ENCODE results near the gene VDAC1. TPM values are rescaled to one million over a fixed set of nuclear protein-coding genes. Genes with fewer than 3 reads are reported as not detected.

VDAC1 gene
- total RNA-seq, 1 donor from 2014 or later, result 237 TPM

DNA sequence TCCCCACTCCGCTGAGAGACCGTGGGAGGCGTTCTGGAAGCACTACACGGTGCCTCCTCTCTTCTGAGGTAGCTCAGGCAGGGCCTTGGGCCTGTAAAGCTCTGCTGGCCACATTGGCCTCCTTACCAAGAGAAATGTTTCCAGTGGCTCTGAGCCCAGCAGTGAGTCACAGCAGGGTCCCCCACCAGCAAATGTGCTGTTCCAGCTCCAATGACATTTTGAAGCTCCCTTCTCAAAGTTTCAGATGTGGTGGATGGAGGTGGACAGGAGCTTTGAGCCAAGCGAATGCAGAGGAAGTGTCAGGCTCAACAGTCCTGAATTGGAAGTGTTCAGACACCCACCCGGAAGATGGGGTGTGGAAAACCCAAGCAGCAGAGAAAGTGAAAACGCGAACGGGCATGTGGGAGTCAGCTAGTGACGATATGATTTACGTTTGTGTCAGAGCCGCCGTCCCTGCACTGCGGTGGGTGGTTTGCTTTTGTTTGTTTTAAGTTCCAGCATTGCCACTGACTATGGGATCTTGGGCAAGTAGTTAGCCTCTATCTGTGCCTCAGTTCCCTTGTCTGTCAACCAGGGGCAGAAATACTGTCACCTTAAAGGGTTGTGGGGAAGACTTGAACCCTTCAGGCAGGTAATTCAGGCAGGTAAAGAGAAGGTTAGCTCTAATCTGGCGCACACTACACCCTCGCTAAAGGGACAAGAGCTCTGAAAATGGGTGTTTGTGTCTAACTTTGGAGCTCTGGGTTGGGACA, 74.5 kb downstream of the VDAC1 start:
- intact Hi-C loops (cut with micrococcal nuclease), result loop anchor here (1.0 kb wide), 2 partner anchors 38 to 296 kb away; partner anchors contain the start of genes C5orf15 and PPP2CA

DNA sequence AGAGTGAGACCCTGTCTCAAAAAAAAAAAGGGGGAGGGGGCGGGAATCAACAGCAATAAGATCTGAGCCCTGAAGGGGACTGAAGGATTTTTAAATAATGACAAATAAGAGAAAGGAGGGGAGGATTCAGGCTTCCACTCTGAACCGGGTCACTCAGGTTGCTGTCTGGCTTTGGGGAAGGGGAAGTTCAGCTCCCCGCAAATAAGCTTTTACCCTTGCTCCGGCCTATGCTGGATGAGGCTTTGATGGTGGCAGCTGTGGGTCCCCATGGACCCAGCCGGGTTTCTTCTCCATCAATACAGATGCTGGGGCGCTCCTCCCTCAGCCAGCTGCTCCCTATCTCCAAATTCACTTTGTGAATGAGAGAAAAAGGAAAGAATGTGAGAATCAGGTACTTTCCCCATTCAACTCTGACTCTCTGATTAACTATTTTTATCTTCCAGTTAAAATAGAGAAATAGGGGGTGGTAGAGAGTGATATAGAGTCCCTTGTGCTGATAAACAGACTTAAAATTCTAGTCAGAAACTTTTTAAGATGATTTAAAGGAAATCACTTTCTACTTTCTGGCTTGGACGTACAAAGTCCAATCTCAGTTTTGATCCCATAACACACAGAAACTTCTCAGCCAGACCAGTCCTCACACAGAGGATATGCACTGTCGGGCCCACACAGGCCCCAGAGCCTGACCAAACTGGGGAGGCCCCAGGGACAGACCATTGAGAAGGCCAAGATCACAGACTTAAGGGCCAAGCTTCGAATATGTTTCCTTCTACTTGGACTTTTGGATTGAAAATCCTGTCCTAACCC, 76.0 kb downstream of the VDAC1 start:
- intact Hi-C loops (cut with micrococcal nuclease), result no loop called here

DNA sequence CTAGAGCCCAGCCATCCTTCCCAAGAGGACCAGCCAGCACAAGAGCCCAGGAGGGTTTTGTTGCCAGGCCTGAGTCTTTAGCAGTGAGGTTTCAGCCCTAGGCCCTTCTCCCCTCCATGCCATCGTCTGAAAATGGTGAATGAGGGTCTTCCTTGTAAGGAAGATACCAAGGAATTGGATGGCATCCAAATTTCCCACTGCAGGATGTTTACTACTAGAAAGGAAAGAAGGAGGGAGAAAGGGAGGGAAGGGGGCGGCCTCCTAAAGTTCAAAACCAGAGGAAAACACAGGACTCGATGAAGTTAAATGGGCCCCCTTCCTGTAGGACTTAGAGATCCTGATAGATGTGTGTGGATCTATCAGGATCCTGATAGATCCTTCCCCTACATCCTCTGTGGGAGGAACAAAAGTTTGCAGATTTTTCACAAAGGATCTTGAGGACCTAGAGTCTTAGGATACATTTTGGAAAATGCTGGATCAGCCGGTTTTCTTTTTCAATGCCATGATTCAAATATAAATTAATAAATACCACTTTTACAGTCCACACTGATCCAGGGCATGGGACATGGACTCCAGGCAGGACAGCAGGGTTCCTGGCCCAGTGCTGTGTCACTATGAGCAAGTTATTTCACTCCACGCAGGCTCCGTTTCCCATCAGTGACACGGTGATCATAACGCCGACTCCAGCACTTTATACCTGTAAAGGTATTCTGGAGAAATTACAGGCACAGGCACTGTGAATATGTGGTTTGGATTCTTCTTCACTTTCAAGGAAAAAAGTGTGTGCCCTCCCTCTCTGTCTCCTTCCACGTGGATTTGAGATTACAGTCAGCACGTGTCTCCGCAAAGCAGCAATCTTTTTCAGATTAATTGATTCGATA, 77.2 kb downstream of the VDAC1 start:
- intact Hi-C loops (cut with micrococcal nuclease), result no loop called here

DNA sequence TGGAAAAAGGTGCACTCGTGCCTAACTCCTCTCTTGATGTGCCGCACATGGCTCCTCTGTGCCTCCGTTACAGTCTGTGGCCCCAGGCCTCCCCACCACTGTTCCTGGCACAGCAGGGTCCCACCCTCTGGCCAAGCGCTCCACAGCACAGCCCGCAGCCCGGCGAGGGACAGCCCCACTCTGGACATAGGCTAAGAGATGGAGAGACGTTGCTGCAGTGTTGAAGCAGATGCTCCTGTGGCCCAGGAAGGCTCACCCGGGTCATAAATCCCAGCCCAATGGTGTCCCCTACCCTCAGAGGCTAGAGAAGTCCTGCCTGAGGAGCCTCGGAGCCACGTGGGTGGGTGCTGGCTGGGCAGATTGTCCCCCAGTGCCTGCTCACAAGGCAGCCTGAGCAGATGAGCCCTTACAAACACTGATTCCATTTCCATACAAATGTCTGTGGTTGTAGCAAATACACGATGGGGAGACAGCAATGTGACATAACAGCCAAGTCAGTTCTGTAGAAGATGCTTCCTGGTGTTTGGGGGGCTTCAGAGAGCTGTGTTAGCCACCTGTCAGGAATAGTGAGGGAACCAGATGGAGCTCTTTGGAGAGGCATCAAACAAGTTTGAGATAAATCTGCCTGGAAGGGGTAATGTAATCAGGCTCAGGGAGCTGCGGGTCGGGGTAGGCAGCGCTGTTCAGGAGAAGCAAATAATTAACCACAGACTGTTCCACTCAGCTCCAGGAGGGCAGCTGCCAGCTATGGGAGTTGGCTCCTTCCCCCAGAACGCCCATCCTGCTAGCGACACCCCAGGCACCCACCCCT, 78.1 kb downstream of the VDAC1 start:
- intact Hi-C loops (cut with micrococcal nuclease), result no loop called here

DNA sequence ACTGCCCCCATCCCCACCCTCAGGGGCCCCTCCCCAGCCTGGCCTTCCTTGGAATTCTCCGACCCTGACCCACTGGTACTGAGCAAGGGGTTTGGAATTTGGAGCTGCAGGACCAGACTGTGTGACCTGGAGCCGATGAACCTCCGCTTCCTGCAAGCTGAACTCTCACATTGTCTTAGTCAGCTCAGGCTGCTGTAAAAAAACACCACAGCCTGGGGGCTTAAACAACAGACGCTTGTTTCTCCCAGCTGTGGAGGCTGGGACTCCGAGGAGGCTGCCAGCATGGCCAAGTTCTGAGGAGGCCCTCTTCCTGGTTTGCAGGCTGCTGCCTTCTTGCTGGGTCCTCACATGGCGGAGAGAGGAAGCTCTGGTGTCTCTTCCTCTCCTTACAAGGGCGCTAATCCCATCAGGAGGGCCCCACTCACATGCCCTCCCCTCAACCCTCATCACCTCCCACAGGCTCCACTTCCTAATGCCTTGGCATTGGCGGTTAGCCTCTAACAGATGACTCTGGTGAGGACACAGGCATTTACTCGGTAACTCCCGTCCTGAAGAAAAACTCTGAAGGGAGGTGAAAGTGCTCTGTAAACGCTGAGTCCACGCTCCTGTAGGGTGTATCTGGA, 78.8 kb downstream of the VDAC1 start:
- intact Hi-C loops (cut with micrococcal nuclease), result no loop called here

DNA sequence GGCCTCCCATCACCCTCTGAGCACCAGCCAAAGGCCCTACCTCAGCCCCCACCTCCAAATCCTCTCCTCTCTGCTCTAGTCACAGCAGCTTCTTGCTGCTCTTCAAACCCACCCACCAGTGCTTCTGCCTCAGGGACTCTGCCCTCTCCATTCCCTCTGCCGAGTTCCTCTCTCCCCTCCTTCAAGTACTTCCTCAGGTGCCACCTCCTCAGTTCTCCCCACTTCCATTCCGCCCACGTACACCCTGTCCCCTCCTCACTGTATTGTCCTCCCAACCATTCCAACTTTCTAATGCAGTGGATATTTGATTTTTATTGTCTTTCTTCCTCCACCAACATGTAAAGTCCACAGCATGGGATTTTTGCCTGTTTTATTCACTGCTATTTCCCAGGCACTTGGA, 79.5 kb downstream of the VDAC1 start:
- intact Hi-C loops (cut with micrococcal nuclease), result no loop called here

DNA sequence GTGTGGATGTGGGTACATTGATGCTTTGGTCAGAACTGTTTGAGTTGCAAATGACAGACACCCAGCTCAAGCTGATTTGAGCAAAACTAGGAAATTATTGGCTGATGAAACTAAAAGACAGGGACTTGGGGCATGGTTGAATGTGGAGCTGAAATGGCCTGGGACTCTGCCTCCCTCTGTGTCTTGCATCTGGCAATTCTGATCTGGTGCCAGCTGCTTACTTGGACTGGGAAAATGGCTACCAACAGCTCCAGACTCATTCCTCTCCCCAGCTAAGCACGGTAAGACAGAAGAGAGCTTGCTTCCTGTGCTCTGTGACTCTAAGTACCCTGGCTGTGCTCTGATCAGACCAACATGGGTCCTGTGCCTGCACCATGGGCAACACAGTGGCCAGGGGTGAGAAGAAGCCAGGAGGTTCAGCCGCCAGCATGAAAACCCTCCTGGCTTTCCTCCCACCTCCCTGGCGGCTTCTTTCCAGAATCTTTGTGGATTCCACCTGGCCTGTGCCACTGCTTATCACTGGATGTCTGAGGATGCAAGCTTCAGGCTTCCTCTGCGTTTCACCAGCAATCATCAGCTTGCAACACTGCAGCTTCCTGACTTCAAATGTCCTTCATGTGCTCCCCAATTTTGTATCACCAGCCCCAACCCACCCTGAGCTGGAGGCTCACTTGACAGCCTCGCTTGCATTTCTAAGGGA, 80.4 kb downstream of the VDAC1 start:
- intact Hi-C loops (cut with micrococcal nuclease), result no loop called here

DNA sequence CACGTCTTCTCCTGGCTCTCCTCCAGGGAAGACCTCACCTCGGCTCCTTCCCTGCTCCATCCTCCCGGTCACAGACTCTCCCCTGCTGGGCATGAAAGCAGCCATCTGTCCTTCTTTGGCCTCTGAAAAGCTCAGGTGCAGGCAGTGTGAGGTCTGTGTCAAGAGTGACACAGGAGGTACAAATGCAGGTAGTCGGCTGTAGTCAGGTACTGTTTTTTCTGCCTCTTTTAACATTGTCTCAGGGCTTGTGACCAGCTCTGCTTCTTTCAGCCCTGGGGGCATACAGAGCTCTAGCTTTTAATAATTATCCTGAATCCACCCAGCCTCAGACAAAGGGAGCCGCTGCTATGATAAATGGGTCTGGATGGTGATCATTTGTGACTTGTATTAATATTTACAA, 82.8 kb downstream of the VDAC1 start:
- intact Hi-C loops (cut with micrococcal nuclease), result no loop called here

Other genes with a start within 250 kb of the VDAC1 start
- gene C5orf15, start 36.4 kb downstream of the VDAC1 start, total RNA-seq, result 31.7 and 32.2 TPM in 2 replicates
- 107 and 110 TPM in 2 replicates for gene TCF7, start 109.7 kb upstream of the VDAC1 start, total RNA-seq
- gene SKP1, start 172.0 kb upstream of the VDAC1 start, total RNA-seq, result 213 and 229 TPM in 2 replicates
- 137 and 143 TPM in 2 replicates for gene PPP2CA, start 221.1 kb upstream of the VDAC1 start, total RNA-seq

All from T-helper 1 cell treated with Interleukin-12 subunit alpha and Interleukin-12 subunit beta and Interleukin-4 antibody, amounts not matched to agents 30 ng/mL and 1 ng/mL, for 36 hours (primary cell).